IMR-90 (cell line): ENCODE data around the gene SYMPK. TPM values are rescaled to one million over a fixed set of nuclear protein-coding genes. Genes with fewer than 3 reads are reported as not detected.

Experiments
- ATAC-seq: fragments of 200-7000 bp; cut with Tn5 transposase; 2 replicates; pipeline ENCODE4 v1.9.1; 2020; ENCODE audit warnings: low read depth, mild to moderate bottlenecking, moderate library complexity
- BruUV-seq: library from RNA; stranded (reverse); fragments of 400-500 nt; replicated peaks from 2 replicates; lab custom pipeline; 2021; lab: Mats Ljungman, UMichigan
- CTCF ChIA-PET: fragments of 300-600 bp; formaldehyde crosslinking; extraction: SDS; loops from one replicate; lab custom pipeline; 2021; ENCODE audit warnings: antibody characterized with exemption; lab: Yijun Ruan, JAX
- POLR2A ChIA-PET: fragments of 300-600 bp; sonication (Branson Sonifier 250); formaldehyde crosslinking; loops from one replicate; lab custom pipeline; 2022; ENCODE audit warnings: antibody characterized with exemption; ENCODE audit not compliant: unreplicated experiment; lab: Charles Lee
- DNase-seq: peaks from one replicate; pipeline ENCODE4 v3.0.0; 2013
- H2AFZ ChIP-seq: replicated peaks from 2 replicates; pipeline ENCODE3; 2013; ENCODE audit warnings: low read length, mild to moderate bottlenecking; ENCODE audit not compliant: poor library complexity
- H2AK5ac ChIP-seq: 2 replicates; pipeline ENCODE4 v1.6.1; 2013; ENCODE audit warnings: low read depth, low read length, inconsistent platforms
- H2AK9ac ChIP-seq: replicated peaks from 2 replicates; pipeline ENCODE3; 2013; ENCODE audit warnings: mild to moderate bottlenecking, low read depth, low read length, moderate library complexity; ENCODE audit not compliant: poor library complexity
- H2BK120ac ChIP-seq: 2 replicates; pipeline ENCODE4 v1.6.1; 2013; ENCODE audit warnings: low read depth, low read length, inconsistent platforms
- H2BK15ac ChIP-seq: 3 replicates; pipeline ENCODE4 v1.6.1; 2013; ENCODE audit warnings: low read depth, low read length, inconsistent platforms
- H2BK20ac ChIP-seq: 2 replicates; pipeline ENCODE4 v1.6.1; 2013; ENCODE audit warnings: low read depth, mild to moderate bottlenecking, inconsistent platforms, low read length, moderate library complexity
- H2BK5ac ChIP-seq: 2 replicates; pipeline ENCODE4 v1.6.1; 2013; ENCODE audit warnings: mild to moderate bottlenecking, low read depth, low read length, inconsistent platforms; ENCODE audit not compliant: poor library complexity, severe bottlenecking
- H3K14ac ChIP-seq: replicated peaks from 2 replicates; pipeline ENCODE4 v1.6.1; 2013; ENCODE audit warnings: low read depth, low read length, inconsistent platforms
- H3K18ac ChIP-seq: 2 replicates; pipeline ENCODE4 v1.6.1; 2013; ENCODE audit warnings: low read depth, low read length, control low read depth
- H3K23ac ChIP-seq: 2 replicates; pipeline ENCODE4 v1.6.1; 2013; ENCODE audit warnings: low read depth, low read length, inconsistent platforms
- H3K27ac ChIP-seq: 2 replicates; pipeline ENCODE4 v1.5.1; 2013; ENCODE audit warnings: mild to moderate bottlenecking, control low read depth, low read length; ENCODE audit not compliant: insufficient read depth
- H3K27me3 ChIP-seq: 2 replicates; pipeline ENCODE4 v1.6.1; 2013; ENCODE audit warnings: low read length; ENCODE audit not compliant: control insufficient read depth, insufficient read depth
- H3K36me3 ChIP-seq: 2 replicates; pipeline ENCODE4 v1.6.1; 2013; ENCODE audit warnings: low read length, mixed read lengths; ENCODE audit not compliant: control insufficient read depth, insufficient read depth
- H3K4ac ChIP-seq: 2 replicates; pipeline ENCODE4 v1.6.1; 2013; ENCODE audit warnings: low read depth, low read length, inconsistent platforms
- H3K4me1 ChIP-seq: 2 replicates; pipeline ENCODE4 v1.6.1; 2013; ENCODE audit warnings: low read length, mixed read lengths; ENCODE audit not compliant: control insufficient read depth, insufficient read depth
- H3K4me2 ChIP-seq: 2 replicates; pipeline ENCODE4 v1.6.1; 2013; ENCODE audit warnings: low read depth, mild to moderate bottlenecking, control low read depth, low read length, moderate library complexity
- H3K4me3 ChIP-seq: 2 replicates; pipeline ENCODE4 v1.5.1; 2013; ENCODE audit warnings: low read depth, mild to moderate bottlenecking, control low read depth, low read length, moderate library complexity; ENCODE audit not compliant: insufficient read depth
- H3K56ac ChIP-seq: 2 replicates; pipeline ENCODE4 v1.6.1; 2013; ENCODE audit warnings: low read length, inconsistent platforms; ENCODE audit not compliant: insufficient read depth; ENCODE audit errors: extremely low read depth
- H3K79me1 ChIP-seq, 2 experiments: 2 replicates each; pipeline ENCODE4 v1.6.1; 2013; ENCODE audit warnings: low read length in 2 of 2, inconsistent platforms in 1 of 2, low read depth in 1 of 2
- H3K9ac ChIP-seq: 2 replicates; pipeline ENCODE4 v1.6.1; 2013; ENCODE audit warnings: low read depth, low read length, control low read depth
- H3K9me1 ChIP-seq: 2 replicates; pipeline ENCODE4 v1.6.1; 2013; ENCODE audit warnings: low read length, inconsistent platforms; ENCODE audit not compliant: insufficient read depth
- H3K9me3 ChIP-seq: 2 replicates; pipeline ENCODE4 v1.6.1; 2013; ENCODE audit warnings: low read length; ENCODE audit not compliant: control insufficient read depth, insufficient read depth
- H4K20me1 ChIP-seq: 2 replicates; pipeline ENCODE4 v1.6.1; 2013; ENCODE audit warnings: low read length, inconsistent platforms; ENCODE audit not compliant: insufficient read depth
- H4K5ac ChIP-seq: 2 replicates; pipeline ENCODE4 v1.6.1; 2013; ENCODE audit warnings: mild to moderate bottlenecking, low read depth, low read length, control low read depth
- H4K8ac ChIP-seq, 2 experiments: 2 replicates each; pipeline ENCODE4 v1.6.1; 2013; ENCODE audit warnings: low read depth in 2 of 2, low read length in 2 of 2, control low read depth in 1 of 2, inconsistent platforms in 1 of 2
- H4K91ac ChIP-seq: 2 replicates; pipeline ENCODE4 v1.6.1; 2013; ENCODE audit warnings: low read depth, low read length, inconsistent platforms; ENCODE audit not compliant: insufficient read depth
- CHD1 ChIP-seq: IDR thresholded peaks from 2 replicates; pipeline ENCODE4 v1.6.1; 2012; ENCODE audit warnings: low read depth, low read length, improper control_type of control experiment
- ELK1 ChIP-seq: fragments of 150-350 bp; IDR thresholded peaks from 2 replicates; pipeline ENCODE4 v1.6.1; 2016; ENCODE audit warnings: low read depth, mild to moderate bottlenecking, low read length, moderate library complexity, borderline replicate concordance
- MAFK ChIP-seq: IDR thresholded peaks from 2 replicates; pipeline ENCODE4 v1.6.1; 2012; ENCODE audit warnings: low read depth, low read length, improper control_type of control experiment
- USF2 ChIP-seq: fragments of 150-350 bp; IDR thresholded peaks from 2 replicates; pipeline ENCODE4 v1.6.1; 2017; ENCODE audit warnings: mild to moderate bottlenecking, antibody characterized with exemption, low read length, low read depth
- WGBS, 2 experiments: methylation state at CpG; one replicate each; pipeline versions ENCODE4 v1.1.5 to v1.1.7; 2013; ENCODE audit warnings: missing lambda C conversion rate in 2 of 2; ENCODE audit not compliant: insufficient read length in 1 of 2; ENCODE audit errors: extremely low coverage in 2 of 2; 5-methylcytosine and 5-hydroxymethylcytosine counted together
- dilution Hi-C: fragments of 300-500 bp; cut with HindIII; formaldehyde crosslinking; loops from one replicate; pipeline ENCODE4 v1.14.3; 2018; ENCODE audit warnings: low sequenced_read_pairs; ENCODE audit not compliant: unreplicated experiment
- in situ Hi-C: fragments of 300-500 bp; cut with MboI; formaldehyde crosslinking; loops from 3 replicates; pipeline ENCODE4 v1.14.3; 2019; ENCODE audit warnings: low sequenced_read_pairs, inconsistent platforms, mixed read lengths
- intact Hi-C: fragments of 100-400 bp; cut with micrococcal nuclease; formaldehyde crosslinking; loops from 2 replicates; pipeline ENCODE4 v1.10.0; 2022
- polyA plus RNA-seq, 3 experiments: library from polyadenylated mRNA; depleted of rRNA; stranded (reverse); fragments of >200 nt; gene quantifications; 2 replicates each; pipeline ENCODE4 v1.2.3, GENCODE V29; 2012; ENCODE audit warnings: low replicate concordance in 1 of 3
- total RNA-seq: library from RNA; depleted of rRNA; stranded (reverse); fragments of >200 nt; gene quantifications from 2 replicates; pipeline ENCODE4 v1.2.3, GENCODE V29; 2012

The SYMPK gene
- total and polyA plus RNA-seq, 2 of the 4 experiments (the other 2 are of a cell fraction): 35.3 to 71.5 TPM

- Histone ChIP-seq H4K20me1 (0 out of 2 replicates have a peak, but pooled peaks cover 9% of the 10 kb centered on the region), H2AK5ac (no peak overlapping the region), H4K5ac (no peak overlapping the region), H2AK9ac (no peak overlapping the region), H3K79me1 (peaks cover 13 to 21% of the 10 kb centered on the region in 2 experiments), H4K91ac (no peak overlapping the region), H3K9me1 (peaks cover 7% of the 10 kb centered on the region; the same call in 1 of the 2 replicates), H3K36me3 (peaks cover 29% of the 10 kb centered on the region), H3K56ac (no peak overlapping the region), H3K9me3 (no peaks in the 10 kb centered on the region), H3K27ac (no peak overlapping the region), H4K8ac (no peak overlapping the region), H3K18ac (no peak overlapping the region), H3K14ac (no peak overlapping the region), H3K27me3 (no peaks in the 10 kb centered on the region), H3K9ac (no peak overlapping the region), H2BK120ac (no peak overlapping the region), H3K4me1 (0 out of 2 replicates have a peak, but pooled peaks cover 4% of the 10 kb centered on the region), H3K4me3 (no peak overlapping the region), H3K4ac (no peak overlapping the region), H2BK5ac (no peak overlapping the region), H2BK15ac (no peak overlapping the region), H3K23ac (no peak overlapping the region), H2BK20ac (no peak overlapping the region), H2AFZ (no peak overlapping the region), H3K4me2 (no peak overlapping the region)
- dilution Hi-C loops (no loop called here), in situ Hi-C loops (no loop called here), intact Hi-C loops (no loop called here)
- no peak for ATAC-seq
- TF ChIP-seq ELK1 (no peak), USF2 (no peak), MAFK (no peak), CHD1 (no peak)
- DNase-seq: no peak
- BruUV-seq: no TSS peak
- ChIA-PET POLR2A (no interaction called here), CTCF (no interaction called here)
- 100% methylated on average over 1 of the region's 4 CpGs for WGBS, 2 experiments
Measured at GRCh38 chr19:45899919-45900589, 37.1 kb upstream of the SYMPK start.
